DOHH2 (cell line): ENCODE measurements around the gene HOXC4.
"Not testable (repeated sequence)": the region's sequence is repeated elsewhere in the genome, so short reads cannot be mapped to it uniquely, and the experiment has no call there.

Experiments used
- H3F3A ChIP-seq: fragments of 200-600 bp; sonication (generic), shearing (Covaris generic); 2 replicates; pipeline ENCODE4 v1.6.0; 2016; ENCODE audit warnings: antibody characterized with exemption, mild to moderate bottlenecking; ENCODE audit not compliant: control insufficient read depth, insufficient read depth
- H3K27ac ChIP-seq: fragments of 200-600 bp; sonication (generic); 2 replicates; pipeline ENCODE4 v1.5.1; 2014; ENCODE audit warnings: low read depth, mild to moderate bottlenecking, low read length, moderate library complexity
- H3K27me3 ChIP-seq: fragments of 200-600 bp; sonication (generic); 2 replicates; pipeline ENCODE4 v1.6.1; 2014; ENCODE audit warnings: mild to moderate bottlenecking, low read length, mixed read lengths; ENCODE audit not compliant: control insufficient read depth
- H3K36me3 ChIP-seq: fragments of 200-600 bp; sonication (generic); 2 replicates; pipeline ENCODE4 v1.6.1; 2014; ENCODE audit warnings: mild to moderate bottlenecking, low read length, moderate library complexity, mixed read lengths; ENCODE audit not compliant: control insufficient read depth
- H3K4me1 ChIP-seq: fragments of 200-600 bp; sonication (generic); 2 replicates; pipeline ENCODE4 v1.6.1; 2014; ENCODE audit warnings: mild to moderate bottlenecking, low read length, mixed read lengths; ENCODE audit not compliant: control insufficient read depth
- H3K4me2 ChIP-seq: fragments of 200-600 bp; sonication (generic); 2 replicates; pipeline ENCODE4 v1.6.0; 2014; ENCODE audit warnings: mild to moderate bottlenecking, low read length, moderate library complexity
- H3K4me3 ChIP-seq: fragments of 200-600 bp; sonication (generic); 2 replicates; pipeline ENCODE4 v1.5.1; 2014; ENCODE audit warnings: mild to moderate bottlenecking, low read length, mixed read lengths
- H3K79me2 ChIP-seq: fragments of 200-600 bp; sonication (generic); 2 replicates; pipeline ENCODE4 v1.6.1; 2014; ENCODE audit warnings: mild to moderate bottlenecking, low read length, mixed read lengths; ENCODE audit not compliant: control insufficient read depth
- H3K9me2 ChIP-seq: fragments of 200-600 bp; sonication (generic); replicated peaks from 2 replicates; pipeline ENCODE4 v1.6.1; 2014; ENCODE audit warnings: mild to moderate bottlenecking, low read length, mixed read lengths; ENCODE audit not compliant: control insufficient read depth
- H3K9me3 ChIP-seq: fragments of 200-600 bp; sonication (generic); 2 replicates; pipeline ENCODE4 v1.6.1; 2014; ENCODE audit warnings: antibody characterized with exemption, low read length, mixed read lengths; ENCODE audit not compliant: control insufficient read depth, insufficient read depth
- H4K20me1 ChIP-seq: fragments of 200-600 bp; sonication (generic); 2 replicates; pipeline ENCODE4 v1.6.0; 2014; ENCODE audit warnings: low read depth, mild to moderate bottlenecking, antibody characterized with exemption, low read length, moderate library complexity; ENCODE audit not compliant: control insufficient read depth, insufficient read depth
- EZH2phosphoT487 ChIP-seq: fragments of 200-600 bp; sonication (generic); IDR thresholded peaks from 2 replicates; pipeline ENCODE4 v1.6.1; 2017; ENCODE audit warnings: borderline replicate concordance, mild to moderate bottlenecking, antibody characterized with exemption, low read length, moderate library complexity, mixed read lengths
- TF ChIP-seq, protein P1 (sequence below): fragments of 200-600 bp; sonication (generic); IDR thresholded peaks from one replicate; pipeline ENCODE4 v1.5.1; 2014; ENCODE audit warnings: antibody characterized with exemption, mild to moderate bottlenecking, low read depth, low read length; ENCODE audit not compliant: poor library complexity, severe bottlenecking

HOXC4 gene

DNA sequence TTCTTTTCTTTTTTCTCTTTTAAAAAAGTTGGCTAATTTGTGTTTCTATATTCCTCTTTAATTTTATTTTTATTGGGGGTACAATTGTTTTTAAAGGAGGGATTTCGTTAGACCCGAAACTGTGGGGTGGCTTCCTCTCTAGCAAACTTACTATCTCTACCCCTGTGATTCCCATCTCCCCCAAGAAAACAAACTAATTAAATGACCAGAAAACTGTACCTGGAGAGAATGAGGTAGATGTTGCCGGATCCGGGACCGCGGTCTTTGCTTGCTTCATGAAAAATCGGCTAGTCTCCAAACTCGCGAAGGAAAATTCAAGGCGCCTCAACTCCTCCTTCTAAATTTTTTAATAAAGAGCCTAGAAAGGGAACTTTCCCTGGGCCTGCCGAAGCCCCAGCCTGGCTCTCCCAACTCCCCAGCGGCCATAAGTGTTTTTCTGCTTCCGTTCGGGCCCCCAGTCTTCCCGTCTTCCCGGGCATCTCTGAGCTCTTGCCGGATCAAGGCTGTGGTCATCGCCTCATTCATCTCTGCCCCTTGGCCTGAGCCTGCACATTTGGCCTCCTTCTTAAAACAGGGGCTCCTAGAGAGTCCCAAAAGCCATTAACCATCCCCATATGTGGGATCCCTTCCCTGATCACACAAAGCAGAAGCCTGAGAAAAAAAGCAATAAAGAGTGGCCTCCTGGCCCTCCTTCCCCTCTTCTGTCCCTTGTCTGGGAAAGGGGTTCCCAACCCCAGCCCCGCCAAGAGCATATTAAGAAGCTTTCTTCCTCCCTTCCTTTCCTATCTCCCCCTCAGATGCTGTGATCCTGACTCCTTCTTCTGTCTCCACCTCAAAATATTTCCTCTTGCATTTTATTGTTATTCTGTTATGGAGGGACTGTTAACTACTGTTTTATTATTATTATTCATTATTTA, 26.6 kb downstream of the HOXC4 start:
- not testable (repeated sequence) for H3K9me3 ChIP-seq, H3K27ac ChIP-seq, H3K4me3 ChIP-seq, H3F3A ChIP-seq, H4K20me1 ChIP-seq, H3K4me2 ChIP-seq, H3K36me3 ChIP-seq, H3K4me1 ChIP-seq, H3K9me2 ChIP-seq, H3K79me2 ChIP-seq
- H3K27me3 ChIP-seq = peaks cover 23% of the 10 kb centered on the region

DNA sequence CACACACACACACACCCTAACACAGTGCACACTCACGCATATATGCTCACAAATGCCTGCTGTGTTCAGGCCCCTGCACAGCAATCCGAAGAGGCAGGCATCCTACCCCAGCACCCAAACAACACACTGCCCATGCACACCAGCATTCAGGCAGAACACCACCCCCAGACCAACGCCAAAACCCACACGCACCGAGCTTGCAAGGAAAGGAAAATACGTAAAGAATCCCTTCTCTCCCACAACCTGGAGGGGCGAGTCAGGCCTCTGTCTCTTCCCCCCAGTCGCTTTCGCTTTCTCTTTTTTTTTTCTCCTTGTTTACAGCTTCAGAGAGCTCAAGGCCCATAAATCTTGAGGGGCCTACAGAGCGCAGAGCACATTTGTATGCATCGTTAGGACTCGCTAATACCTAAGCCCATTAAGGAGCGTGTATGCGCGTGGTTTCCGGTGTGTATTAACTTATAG, 27.4 kb downstream of the HOXC4 start:
- peaks cover 23% of the 10 kb centered on the region for H3K27me3 ChIP-seq
- H3K4me3 ChIP-seq, H3K79me2 ChIP-seq, H3K9me3 ChIP-seq, H3K9me2 ChIP-seq, H3K27ac ChIP-seq, H3F3A ChIP-seq, H4K20me1 ChIP-seq, H3K4me1 ChIP-seq, H3K4me2 ChIP-seq, H3K36me3 ChIP-seq: not testable (repeated sequence)

DNA sequence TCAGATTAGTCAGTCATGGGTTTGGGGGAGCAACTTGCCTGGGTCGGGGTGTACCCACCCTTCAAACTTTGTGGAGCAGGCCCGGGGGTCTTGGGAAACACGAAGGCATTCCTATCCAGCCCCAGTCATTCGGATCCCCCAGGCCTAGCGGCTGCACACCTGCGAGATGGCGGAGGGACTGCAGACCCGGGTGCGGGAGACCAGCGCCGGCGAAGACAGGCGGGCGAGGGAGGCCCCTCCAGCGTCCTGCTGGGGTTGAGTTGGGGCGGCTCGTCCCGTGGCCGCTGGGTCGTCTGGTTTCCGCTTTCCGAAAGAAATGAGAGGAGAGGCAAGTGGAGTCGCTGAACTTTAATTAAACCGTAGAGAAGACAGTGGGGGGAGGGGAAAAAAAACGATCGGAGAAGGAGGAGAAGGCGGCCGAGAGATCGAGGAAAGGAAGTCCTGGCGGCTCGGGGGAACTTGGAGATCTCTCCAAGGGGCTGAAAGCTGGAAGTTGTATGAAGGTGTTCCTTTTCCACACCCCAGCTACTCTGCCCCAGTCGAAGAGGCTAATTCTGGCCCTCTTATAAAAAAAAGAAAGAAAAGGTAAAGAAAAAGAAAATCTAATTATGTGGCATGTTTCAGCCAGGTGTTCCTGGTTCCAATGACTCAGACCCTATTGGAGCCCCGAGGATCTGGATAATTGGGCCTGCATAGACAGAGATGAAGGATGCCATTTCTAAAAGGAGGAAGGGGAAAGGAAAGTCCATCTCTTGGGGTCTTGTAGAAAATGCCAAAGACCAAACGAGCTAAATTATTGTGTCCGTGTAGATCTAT, 28.2 kb downstream of the HOXC4 start:
- H3K4me3 ChIP-seq, H3F3A ChIP-seq, H4K20me1 ChIP-seq, H3K9me2 ChIP-seq, H3K36me3 ChIP-seq, H3K27ac ChIP-seq, H3K4me1 ChIP-seq, H3K9me3 ChIP-seq, H3K79me2 ChIP-seq: not testable (repeated sequence)
- H3K4me2 ChIP-seq = peak overlapping the region; percentile 41
- H3K27me3 ChIP-seq = peaks cover 23% of the 10 kb centered on the region

DNA sequence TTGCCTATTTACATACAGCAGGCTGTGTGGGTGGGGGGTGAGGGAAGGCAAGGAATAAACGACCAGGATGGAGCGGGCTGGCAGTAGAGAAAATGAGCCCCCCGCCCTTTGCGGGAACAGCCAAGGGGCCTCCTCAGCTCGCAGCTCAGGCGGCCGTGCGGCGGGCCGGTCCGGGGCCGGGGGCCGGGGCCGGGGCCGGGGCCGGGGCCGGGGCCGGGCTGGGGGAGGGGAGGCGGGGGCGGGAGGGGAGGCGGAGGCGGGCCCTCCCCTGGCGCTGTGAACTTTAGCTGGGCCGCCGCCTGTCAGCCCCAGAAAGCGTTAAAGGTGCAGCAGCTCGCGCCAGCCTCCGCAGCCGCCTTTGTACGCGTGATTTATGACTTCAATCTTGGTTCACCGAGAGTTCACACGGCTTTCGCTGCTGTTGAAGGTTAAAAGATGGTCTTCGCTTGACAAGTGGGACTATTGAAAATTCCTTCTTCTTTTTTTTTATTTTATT, 28.8 kb downstream of the HOXC4 start:
- H3K4me2 ChIP-seq = peak overlapping the region; percentile 41; the same call in 1 of the 2 replicates
- H3K27ac ChIP-seq = no peak overlapping the region
- H3K4me3 ChIP-seq = no peak overlapping the region

DNA sequence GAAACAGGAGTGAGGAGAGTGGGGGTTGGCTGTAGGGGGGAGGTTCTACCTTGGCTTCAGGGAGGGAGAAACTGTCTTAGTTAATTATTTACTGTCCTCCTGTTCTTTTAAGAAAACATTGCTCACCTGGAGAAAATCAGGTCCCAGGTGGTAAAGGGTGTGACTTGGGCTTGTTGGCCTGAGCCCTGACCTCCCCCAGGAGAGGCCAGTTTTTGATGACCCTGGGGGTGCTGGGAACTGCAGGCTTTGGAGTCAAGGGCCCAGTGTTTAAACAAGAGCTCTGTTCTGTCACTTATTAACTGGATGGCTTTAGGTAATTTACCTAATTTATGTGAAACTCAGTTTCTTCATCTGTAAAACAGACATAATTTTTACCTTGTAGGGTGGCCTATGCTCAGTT, 34.4 kb downstream of the HOXC4 start:
- not testable (repeated sequence) for H3K4me1 ChIP-seq, H3F3A ChIP-seq, H3K4me3 ChIP-seq, H3K9me3 ChIP-seq, H3K4me2 ChIP-seq, H3K9me2 ChIP-seq, H3K27ac ChIP-seq, H3K36me3 ChIP-seq, H4K20me1 ChIP-seq, H3K79me2 ChIP-seq
- peaks cover 34% of the 10 kb centered on the region for H3K27me3 ChIP-seq

More for the DNA sequence above, 28.8 kb downstream of the HOXC4 start:
- Histone ChIP-seq H3K9me2 (no peaks in the 10 kb centered on the region), H3K27me3 (peaks cover 23% of the 10 kb centered on the region), H3K9me3 (no peaks in the 10 kb centered on the region), H3F3A (no peaks in the 10 kb centered on the region), H3K79me2 (no peaks in the 10 kb centered on the region), H3K36me3 (no peaks in the 10 kb centered on the region), H4K20me1 (no peaks in the 10 kb centered on the region), H3K4me1 (peaks cover 9% of the 10 kb centered on the region)
- TF ChIP-seq, protein P1, sequence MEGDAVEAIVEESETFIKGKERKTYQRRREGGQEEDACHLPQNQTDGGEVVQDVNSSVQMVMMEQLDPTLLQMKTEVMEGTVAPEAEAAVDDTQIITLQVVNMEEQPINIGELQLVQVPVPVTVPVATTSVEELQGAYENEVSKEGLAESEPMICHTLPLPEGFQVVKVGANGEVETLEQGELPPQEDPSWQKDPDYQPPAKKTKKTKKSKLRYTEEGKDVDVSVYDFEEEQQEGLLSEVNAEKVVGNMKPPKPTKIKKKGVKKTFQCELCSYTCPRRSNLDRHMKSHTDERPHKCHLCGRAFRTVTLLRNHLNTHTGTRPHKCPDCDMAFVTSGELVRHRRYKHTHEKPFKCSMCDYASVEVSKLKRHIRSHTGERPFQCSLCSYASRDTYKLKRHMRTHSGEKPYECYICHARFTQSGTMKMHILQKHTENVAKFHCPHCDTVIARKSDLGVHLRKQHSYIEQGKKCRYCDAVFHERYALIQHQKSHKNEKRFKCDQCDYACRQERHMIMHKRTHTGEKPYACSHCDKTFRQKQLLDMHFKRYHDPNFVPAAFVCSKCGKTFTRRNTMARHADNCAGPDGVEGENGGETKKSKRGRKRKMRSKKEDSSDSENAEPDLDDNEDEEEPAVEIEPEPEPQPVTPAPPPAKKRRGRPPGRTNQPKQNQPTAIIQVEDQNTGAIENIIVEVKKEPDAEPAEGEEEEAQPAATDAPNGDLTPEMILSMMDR = no peak
- TF ChIP-seq EZH2phosphoT487 = no peak

DNA sequence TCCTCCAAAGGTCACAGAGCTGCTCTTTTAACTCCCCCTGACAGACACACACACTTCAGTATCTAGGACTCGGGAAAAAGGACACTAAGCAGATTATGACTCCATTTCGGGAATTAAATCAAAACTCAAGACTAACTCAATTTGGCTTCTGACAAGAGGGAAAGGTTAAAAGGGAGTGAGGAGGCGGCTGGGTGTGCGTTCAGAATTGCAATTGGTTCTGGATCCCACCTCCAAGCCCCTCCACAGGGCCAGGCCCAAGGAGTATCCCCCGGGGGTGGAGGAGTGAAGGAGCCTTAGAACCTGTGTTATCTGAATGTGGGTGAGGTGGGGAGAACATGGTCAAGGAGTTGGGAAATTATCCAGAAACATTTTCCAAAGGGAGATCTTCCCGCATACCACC, 35.8 kb downstream of the HOXC4 start:
- H3K4me3 ChIP-seq, H3K79me2 ChIP-seq, H3K36me3 ChIP-seq, H3K4me1 ChIP-seq, H4K20me1 ChIP-seq, H3K9me2 ChIP-seq, H3K9me3 ChIP-seq, H3K27ac ChIP-seq, H3F3A ChIP-seq, H3K4me2 ChIP-seq: not testable (repeated sequence)
- peaks cover 25% of the 10 kb centered on the region for H3K27me3 ChIP-seq

DNA sequence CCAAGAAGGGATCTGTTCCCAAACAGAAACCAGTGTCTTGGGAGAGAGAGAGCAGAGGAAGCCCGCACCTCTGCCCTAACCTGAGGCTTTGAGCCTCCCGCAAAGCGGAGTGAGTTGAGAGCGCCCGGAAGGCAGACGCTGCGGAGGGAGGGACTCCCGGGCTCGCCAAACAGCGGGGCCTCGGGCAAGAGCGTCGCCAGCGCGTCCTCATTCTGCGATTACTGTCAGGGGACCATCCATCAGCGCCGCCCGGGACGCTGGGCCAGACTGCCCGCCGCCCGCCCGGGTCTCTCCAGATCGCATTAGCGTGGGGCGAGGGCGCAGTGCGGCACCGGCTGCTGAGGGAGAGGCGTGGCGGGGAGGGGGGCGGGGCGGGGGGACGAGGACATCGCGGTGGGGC, 36.7 kb downstream of the HOXC4 start:
- H3F3A ChIP-seq, H3K4me1 ChIP-seq, H3K79me2 ChIP-seq, H3K4me3 ChIP-seq, H3K9me2 ChIP-seq, H3K27ac ChIP-seq, H3K36me3 ChIP-seq, H4K20me1 ChIP-seq, H3K9me3 ChIP-seq, H3K4me2 ChIP-seq: not testable (repeated sequence)
- H3K27me3 ChIP-seq = peaks cover 21% of the 10 kb centered on the region
